ENCODE data around the gene IL10RB. TPM values are rescaled to one million over a fixed set of nuclear protein-coding genes. Genes with fewer than 3 reads are reported as not detected.

Gene IL10RB
- total and polyA plus RNA-seq, 10 of the 15 experiments (the other 5 are each of a cell fraction or from before 2014, with no cell fraction given) = 15.0 to 55.1 (median 34.9) TPM

- Histone ChIP-seq H3K9ac (ENCODE audit: control insufficient read depth, insufficient read depth, low read length) (no peak overlapping the region; the same call in 1 of the 2 replicates), H3K4me2 (ENCODE audit: control insufficient read depth, insufficient read depth) (peak overlapping the region; percentile 52), H3K9me3 (replicated peaks; ENCODE audit: control insufficient read depth, insufficient read depth, low read length) (no peaks in the 10 kb centered on the region), H3K36me3 (ENCODE audit: control insufficient read depth in 2 of 2, insufficient read depth in 2 of 2, low read length in 1 of 2) (peaks cover 0 to 3% of the 10 kb centered on the region in 2 experiments; a peak in 1 of 4 replicates), H3K79me2 (ENCODE audit: control insufficient read depth, insufficient read depth, low read length) (peaks cover 81% of the 10 kb centered on the region), H4K20me1 (ENCODE audit: control insufficient read depth, insufficient read depth) (no peaks in the 10 kb centered on the region), H3K27ac (ENCODE audit: control insufficient read depth, insufficient read depth) (peak overlapping the region; percentile 40), H3K27me3 (replicated peaks in 1 of 2; ENCODE audit: control insufficient read depth in 2 of 2, insufficient read depth in 2 of 2, low read length in 1 of 2) (no peaks in the 10 kb centered on the region), H3K4me1 (ENCODE audit: control insufficient read depth, insufficient read depth, low read length) (peaks cover 40% of the 10 kb centered on the region), H3K4me3 (peak overlapping the region; percentile 43; the same call in 1 of the 2 replicates), H2AFZ (ENCODE audit: control insufficient read depth, low read depth, low read length) (no peak overlapping the region)
- POLR2A ChIA-PET = interaction anchor here (0.6 to 1.4 kb wide), 5 partner anchors 30 to 210 kb away, joined by 3 to 8 read pairs (median 4); partner anchors contain the start of gene IL10RB
- WGBS (ENCODE audit: insufficient coverage, insufficient replicate concordance, low lambda C conversion rate, missing lambda C conversion rate) = 69% methylated on average over 3 of the region's 3 CpGs
- SMC1A ChIA-PET (ENCODE audit: uncharacterized antibody, unreplicated experiment) = interaction anchor here (1.0 to 8.0 kb wide), 7 partner anchors 31 to 170 kb away, joined by 3 to 92 read pairs (median 4); partner anchors contain the start of genes IFNAR1 and IL10RB
- no TSS peak for BruUV-seq (replicated peaks)
- in situ Hi-C loops (cut with MboI) (no loop called here), intact Hi-C loops (cut with micrococcal nuclease; ENCODE audit: unreplicated experiment) (loop anchor here (10.0 kb wide), 1 partner anchor 310 kb away; the partner anchor contains the start of genes GART and SON)
- RAD21 ChIA-PET (ENCODE audit: unreplicated experiment) = interaction anchor here (1.0 to 5.2 kb wide), 6 partner anchors 17 to 90 kb away, joined by 3 to 50 read pairs (median 4); partner anchors contain the start of gene IFNAR1
- no peak for DNase-seq (ENCODE audit: low read depth, low spot score)
- no peak for FAIRE-seq
- CTCF ChIA-PET = interaction anchor here (0.7 to 3.4 kb wide), 8 partner anchors 13 to 210 kb away, joined by 3 to 17 read pairs (median 4); partner anchors contain the start of gene IL10RB
- no peak for ATAC-seq
- peak; percentile 75; the same call in 1 of the 2 replicates for TF ChIP-seq POLR2AphosphoS5 (IDR thresholded peaks at IDR 0.05; ENCODE audit: low read length)
- no peak for TF ChIP-seq DPF2 (IDR thresholded peaks at IDR 0.05)
- no peak for TF ChIP-seq RAD21 (IDR thresholded peaks at IDR 0.05; ENCODE audit: insufficient read depth, low read depth, low read length)
- TF ChIP-seq E2F8 (IDR thresholded peaks at IDR 0.05; ENCODE audit: low read depth, partially characterized antibody) = no peak
- no peak for TF ChIP-seq MXI1 (IDR thresholded peaks at IDR 0.05; ENCODE audit: low read depth, low read length)
- TF ChIP-seq RB1 (IDR thresholded peaks at IDR 0.05; ENCODE audit: borderline replicate concordance) = no peak
- no peak for TF ChIP-seq NFXL1 (IDR thresholded peaks at IDR 0.05; ENCODE audit: borderline replicate concordance)
- no peak for TF ChIP-seq GATAD2B (conservative IDR thresholded peaks at IDR 0.05; ENCODE audit: low read depth)
- no peak for TF ChIP-seq BACH1 (IDR thresholded peaks at IDR 0.05; ENCODE audit: borderline replicate concordance)
- TF ChIP-seq POU2F2 (IDR thresholded peaks at IDR 0.05; ENCODE audit: borderline replicate concordance, low read depth, low read length) = peak; percentile 39; the same call in 1 of the 3 replicates
- no peak for TF ChIP-seq TARDBP (IDR thresholded peaks at IDR 0.05; ENCODE audit: borderline replicate concordance)
- no peak for TF ChIP-seq TCF12 (IDR thresholded peaks at IDR 0.05; ENCODE audit: low read depth, low read length)
- no peak for TF ChIP-seq CBX3 (IDR thresholded peaks at IDR 0.05; ENCODE audit: borderline replicate concordance, low read depth)
- peak; percentile 25 for TF ChIP-seq MEF2B (IDR thresholded peaks at IDR 0.05; ENCODE audit: partially characterized antibody, poor library complexity, severe bottlenecking)
- no peak for TF ChIP-seq IRF5 (IDR thresholded peaks at IDR 0.05; ENCODE audit: borderline replicate concordance)
Measured at GRCh38 chr21:33234635-33235520, 31.3 kb upstream of the IL10RB start.
